ENCODE measurements around the gene RNF150. TPM values are rescaled to one million over a fixed set of nuclear protein-coding genes. Genes with fewer than 3 reads are reported as not detected.

RNF150 gene
- total and polyA plus RNA-seq, 2 of the 4 experiments (the other 2 are of a cell fraction) = 6.2 to 18.1 TPM

- Histone ChIP-seq H3K18ac (ENCODE audit: low read depth, low read length) (no peak overlapping the region), H4K20me1 (ENCODE audit: insufficient read depth, low read length) (no peaks in the 10 kb centered on the region), H3K9me3 (ENCODE audit: control insufficient read depth, insufficient read depth, low read length) (no peaks in the 10 kb centered on the region), H3K79me1 (ENCODE audit: low read depth in 1 of 2, low read length in 2 of 2) (no peaks in the 10 kb centered on the region), H2AFZ (replicated peaks; ENCODE audit: low read length, poor library complexity) (no peak overlapping the region), H3K14ac (replicated peaks; ENCODE audit: low read depth, low read length) (no peak overlapping the region), H4K91ac (ENCODE audit: insufficient read depth, low read depth, low read length) (no peak overlapping the region), H3K36me3 (ENCODE audit: control insufficient read depth, insufficient read depth, low read length) (no peaks in the 10 kb centered on the region), H3K56ac (ENCODE audit: extremely low read depth, insufficient read depth, low read length) (no peak overlapping the region), H3K4me2 (ENCODE audit: low read depth, low read length) (no peak overlapping the region; the same call in 1 of the 2 replicates), H2BK20ac (ENCODE audit: low read depth, low read length) (no peak overlapping the region), H2BK120ac (ENCODE audit: low read depth, low read length) (no peak overlapping the region), H3K4me1 (ENCODE audit: control insufficient read depth, insufficient read depth, low read length) (no peaks in the 10 kb centered on the region), H3K27me3 (ENCODE audit: control insufficient read depth, insufficient read depth, low read length) (no peaks in the 10 kb centered on the region), H3K4me3 (ENCODE audit: insufficient read depth, low read depth, low read length) (no peak overlapping the region), H4K5ac (ENCODE audit: low read depth, low read length) (no peak overlapping the region), H2AK5ac (ENCODE audit: low read depth, low read length) (no peak overlapping the region), H3K9me1 (ENCODE audit: insufficient read depth, low read length) (no peaks in the 10 kb centered on the region), H3K4ac (ENCODE audit: low read depth, low read length) (no peak overlapping the region), H2BK15ac (ENCODE audit: low read depth, low read length) (no peak overlapping the region), H3K9ac (ENCODE audit: low read depth, low read length) (no peak overlapping the region), H3K27ac (ENCODE audit: insufficient read depth, low read length) (no peak overlapping the region), H4K8ac (ENCODE audit: low read depth in 2 of 2, low read length in 2 of 2) (no peak overlapping the region), H2BK5ac (ENCODE audit: low read depth, low read length, poor library complexity, severe bottlenecking) (no peak overlapping the region), H3K23ac (ENCODE audit: low read depth, low read length) (no peak overlapping the region), H2AK9ac (replicated peaks; ENCODE audit: low read depth, low read length, poor library complexity) (no peak overlapping the region)
- 100% methylated on average over 1 of the region's 2 CpGs; no CpG with 5 or more reads in 1 of the 2 experiments for WGBS, 2 experiments (ENCODE audit: extremely low coverage in 2 of 2, insufficient read length in 1 of 2)
- peak; percentile 45 for DNase-seq
- POLR2A ChIA-PET (ENCODE audit: unreplicated experiment) = interaction anchor here (0.6 kb wide), 1 partner anchor 11 kb away, joined by 4 read pairs; no protein-coding TSS in a partner anchor
- intact Hi-C loops (cut with micrococcal nuclease) = no loop called here
- no TSS peak for BruUV-seq (replicated peaks)
- in situ Hi-C loops (cut with MboI; ENCODE audit: low sequenced_read_pairs) = no loop called here
- CTCF ChIA-PET = interaction anchor here (0.8 kb wide), 1 partner anchor 26 kb away, joined by 3 read pairs; no protein-coding TSS in a partner anchor
- no peak for TF ChIP-seq RCOR1 (IDR thresholded peaks at IDR 0.05; ENCODE audit: insufficient replicate concordance, low read length)
- no peak for TF ChIP-seq POLR2A (IDR thresholded peaks at IDR 0.05; ENCODE audit: low read depth, low read length)
- no peak for TF ChIP-seq BHLHE40 (IDR thresholded peaks at IDR 0.05; ENCODE audit: low read depth, low read length)
- dilution Hi-C loops (cut with HindIII; ENCODE audit: low sequenced_read_pairs, unreplicated experiment) = no loop called here
- peak; percentile 87 for ATAC-seq (ENCODE audit: low read depth)
Measured at GRCh38 chr4:140926672-140927071, 206.6 kb downstream of the RNF150 start.
